HG03045 (cell line): ENCODE results near the gene GSAP.

Experiments used
- ATAC-seq: cut with Tn5 transposase; IDR thresholded peaks from one replicate; pipeline ENCODE4 v1.9.1; 2021; ENCODE audit warnings: mild to moderate bottlenecking, moderate library complexity; ENCODE audit not compliant: unreplicated experiment

The GSAP gene

DNA sequence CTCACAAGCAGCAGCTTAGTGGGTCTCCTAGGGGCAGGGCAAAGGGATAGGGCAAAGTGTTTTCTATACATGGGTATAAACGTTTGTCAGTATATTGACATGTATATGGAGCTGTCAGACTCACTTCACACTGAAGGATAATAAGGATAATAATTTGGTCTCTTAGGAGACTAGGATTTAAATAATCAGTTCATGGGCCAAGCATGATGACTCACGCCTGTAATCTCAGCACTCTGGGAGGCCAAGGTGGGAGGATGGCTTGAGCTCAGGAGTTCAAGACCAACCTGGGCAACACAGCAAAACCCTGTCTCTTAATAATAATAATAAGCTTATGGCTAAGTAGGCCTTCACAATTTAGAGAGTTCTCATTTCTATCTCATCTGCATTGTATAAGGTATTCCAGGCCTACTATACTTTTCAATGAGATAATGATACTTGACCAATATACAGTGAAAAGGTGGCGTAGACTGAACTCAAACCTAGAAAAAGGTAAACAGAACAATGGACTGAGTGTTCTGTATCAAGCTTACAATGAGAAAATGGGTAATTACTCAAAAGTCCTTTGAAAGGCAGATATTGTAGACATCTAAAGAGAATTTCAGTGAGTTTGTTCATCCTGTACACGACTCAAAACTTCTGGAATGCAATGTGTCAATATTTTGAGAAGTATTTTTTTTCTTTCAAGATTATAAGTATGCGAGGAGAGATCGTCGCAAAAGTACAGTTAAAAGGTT, 7.0 kb downstream of the GSAP start:
- no peak for ATAC-seq

DNA sequence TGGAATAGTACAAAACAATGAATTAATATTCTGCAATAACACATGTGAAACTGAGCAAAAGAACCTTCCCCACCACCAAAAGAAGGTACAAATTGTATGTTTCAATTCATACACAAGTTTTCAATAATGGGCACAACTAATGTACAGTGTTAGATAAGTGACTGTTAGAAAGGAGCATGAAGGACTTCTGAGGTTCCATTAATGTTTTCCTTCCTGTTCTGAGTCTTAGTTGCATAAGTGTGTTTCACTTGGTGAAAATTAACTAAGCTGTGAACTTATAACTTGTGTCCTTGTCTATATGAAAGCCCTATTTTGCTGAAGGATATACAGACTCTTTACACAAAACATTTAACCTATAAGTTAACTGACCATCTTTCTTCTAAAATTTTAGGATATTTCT, 8.2 kb downstream of the GSAP start:
- ATAC-seq = no peak

DNA sequence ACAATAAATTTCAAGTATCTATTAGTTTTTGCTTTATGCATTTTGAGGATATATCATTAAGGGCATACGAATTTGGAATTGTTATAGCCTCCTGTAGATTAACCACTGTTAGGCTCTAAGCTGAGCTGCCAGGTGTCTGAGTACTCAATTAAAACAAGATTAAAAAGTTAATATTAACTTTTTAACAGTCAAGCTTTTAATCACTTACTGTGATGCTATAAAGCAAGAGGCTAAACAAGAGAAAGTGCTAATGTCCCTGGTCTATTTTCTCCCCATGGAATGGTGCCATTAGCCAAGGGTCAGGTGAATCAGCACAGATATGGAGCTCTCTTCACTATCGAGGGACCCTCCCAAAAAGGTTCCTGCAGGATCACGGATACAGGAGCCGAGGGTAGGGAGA, 9.7 kb downstream of the GSAP start:
- ATAC-seq = no peak

DNA sequence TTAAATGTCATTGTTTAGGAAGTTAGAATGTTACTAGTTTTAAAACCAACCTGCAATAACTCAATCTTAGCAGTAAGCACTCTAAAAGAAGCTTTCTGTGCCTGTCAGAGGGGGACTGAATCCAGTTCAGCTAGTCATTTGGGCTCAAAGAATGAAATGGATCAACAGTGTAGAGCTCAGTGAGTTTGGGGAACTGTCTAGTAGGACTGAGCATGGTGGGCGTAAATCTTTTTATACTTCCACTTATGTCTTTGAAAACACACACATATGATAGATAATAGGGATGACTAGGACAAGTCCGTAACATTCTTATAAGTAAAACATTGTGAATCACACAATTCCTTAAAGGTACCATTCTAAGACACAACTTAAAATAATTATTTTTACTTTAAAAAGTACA, 11.5 kb downstream of the GSAP start:
- ATAC-seq = no peak

DNA sequence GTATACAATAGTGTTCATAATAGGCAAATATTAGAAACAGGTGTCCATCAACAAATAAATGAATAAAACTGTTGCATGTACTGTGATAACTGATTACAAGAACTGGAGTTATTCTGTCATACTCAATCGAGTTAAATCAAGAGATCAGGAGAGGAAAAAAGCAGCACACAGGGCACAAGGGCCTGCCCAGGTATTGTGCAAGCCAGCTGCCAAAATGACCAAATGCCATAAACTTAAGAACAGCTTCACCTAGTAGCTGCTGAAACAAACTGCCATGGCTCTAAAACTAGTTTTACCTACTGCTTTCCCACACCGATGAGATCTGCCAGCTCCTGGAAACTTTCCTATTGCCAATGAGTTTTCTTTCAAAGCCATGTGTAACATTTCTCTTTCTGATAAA, 12.2 kb downstream of the GSAP start:
- no peak for ATAC-seq

DNA sequence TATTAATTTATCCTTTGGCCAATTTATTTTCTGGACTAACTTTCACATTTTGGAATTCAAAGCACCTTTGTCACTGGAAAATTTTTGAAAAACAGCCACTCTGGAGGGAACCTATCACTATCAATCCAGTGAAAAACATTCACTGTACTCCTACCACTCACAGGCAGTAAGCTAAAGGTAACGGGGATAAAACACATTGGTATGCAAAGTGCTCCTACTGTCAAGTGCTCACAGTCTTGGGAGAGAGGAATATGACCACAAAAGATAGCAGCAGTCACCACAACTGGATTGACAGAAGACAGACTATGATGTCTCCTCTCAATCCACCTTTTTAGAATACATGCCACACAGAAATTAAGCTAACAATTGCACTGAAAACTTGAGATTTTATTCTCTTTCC, 13.3 kb downstream of the GSAP start:
- ATAC-seq = no peak

DNA sequence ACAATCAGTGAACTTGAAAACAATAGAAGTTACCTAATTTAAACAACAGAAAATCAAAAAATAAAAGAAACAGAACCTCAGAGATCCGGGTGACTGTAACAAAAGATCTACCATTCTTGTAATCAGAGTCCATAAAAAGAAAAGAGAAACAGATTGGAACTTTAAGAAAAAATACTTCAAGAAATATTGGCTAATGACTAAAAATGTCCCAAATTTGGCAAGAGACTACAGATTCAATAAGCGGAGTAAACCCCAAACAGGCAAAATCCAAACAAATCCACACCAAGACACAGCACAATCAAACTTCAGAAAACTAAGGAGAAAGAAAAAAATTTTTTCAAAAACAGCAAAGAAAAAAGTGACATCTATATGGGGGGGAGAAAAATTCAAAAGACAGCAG, 15.1 kb downstream of the GSAP start:
- no peak for ATAC-seq

DNA sequence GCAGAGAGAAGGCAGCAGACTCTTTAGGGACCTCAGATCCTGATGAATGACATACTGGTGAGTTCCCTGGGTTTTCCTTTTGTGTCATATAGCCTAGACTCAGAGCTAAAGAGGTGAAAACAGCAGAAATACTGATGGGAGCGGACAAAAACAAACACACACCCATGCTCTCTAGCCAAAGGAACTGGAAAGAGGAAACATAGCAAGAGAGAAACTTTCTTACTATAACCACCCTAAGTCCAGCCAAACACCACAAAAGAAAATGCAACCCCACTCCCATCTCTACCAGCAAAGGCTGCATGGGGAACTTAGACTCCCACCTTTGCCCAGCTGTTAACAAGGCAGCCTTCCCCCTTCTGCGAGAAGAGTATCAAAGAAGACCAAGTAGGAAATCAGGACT, 16.3 kb downstream of the GSAP start:
- ATAC-seq = no peak

DNA sequence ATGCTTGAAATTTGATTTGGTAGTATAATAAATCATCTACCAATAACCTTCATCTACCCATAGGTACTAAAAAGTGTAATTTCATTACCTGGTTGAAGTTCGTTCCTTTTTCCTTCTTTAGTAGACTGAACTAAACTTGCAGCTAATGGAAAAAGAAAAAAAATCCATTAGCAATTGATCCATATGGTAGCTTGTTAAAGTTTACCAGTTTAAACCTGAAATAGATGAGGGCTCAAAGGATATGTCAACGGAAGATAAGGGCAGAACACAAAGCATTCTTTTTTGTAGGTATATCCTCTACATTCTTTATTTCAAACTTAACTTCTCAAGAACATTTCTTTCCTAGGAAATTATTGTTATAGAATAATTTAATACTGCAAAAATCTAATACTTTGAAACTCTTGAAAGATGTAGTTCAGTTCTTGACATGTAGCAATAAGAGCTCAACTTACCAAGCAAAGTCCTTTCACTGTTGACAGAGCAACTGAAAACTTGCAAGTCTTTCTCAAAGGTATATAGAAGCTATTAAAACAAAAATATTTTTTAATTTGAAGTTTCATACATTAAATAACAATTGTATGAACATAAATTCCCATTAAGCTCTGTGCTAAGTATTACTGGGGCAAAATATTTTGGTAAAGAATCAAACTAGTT, 19.1 kb downstream of the GSAP start:
- ATAC-seq = no peak

DNA sequence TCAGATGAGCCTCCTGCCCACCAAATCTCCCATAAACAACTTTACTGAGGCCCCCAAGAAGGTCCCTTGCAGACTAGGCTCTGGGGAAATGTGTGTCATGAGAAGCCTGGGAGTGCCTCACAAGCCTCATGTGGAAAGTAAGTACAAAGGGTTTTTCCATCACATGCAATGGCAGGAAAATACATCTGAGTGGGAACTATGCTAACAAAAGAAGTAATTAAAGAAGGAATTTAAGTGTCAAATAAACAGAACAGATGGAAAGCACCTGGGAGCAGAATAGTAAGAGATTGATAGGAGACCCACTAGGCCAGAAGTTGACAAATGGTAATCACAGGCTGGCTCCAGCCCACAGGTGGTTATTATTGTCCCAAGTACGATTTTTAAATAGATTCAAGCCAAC, 20.5 kb downstream of the GSAP start:
- no peak for ATAC-seq

DNA sequence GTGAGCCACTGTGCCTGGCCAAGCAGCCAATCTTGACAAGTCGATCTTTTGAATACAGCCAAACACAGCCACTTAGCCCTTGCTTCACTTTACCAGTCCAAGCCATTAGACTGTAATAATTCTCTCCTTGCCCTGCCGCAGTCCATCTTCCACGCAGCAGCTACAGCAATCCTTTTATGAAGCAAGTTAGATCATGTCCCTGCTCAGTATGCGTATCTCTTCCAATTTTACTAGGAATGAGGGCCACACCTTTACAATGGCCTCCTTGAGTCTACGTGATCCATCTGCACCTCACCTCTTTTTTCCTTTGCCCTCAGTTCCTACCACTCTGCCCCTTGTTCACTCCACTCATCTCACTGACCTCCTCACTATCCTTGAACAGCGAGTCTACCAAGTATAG, 22.2 kb downstream of the GSAP start:
- no peak for ATAC-seq

DNA sequence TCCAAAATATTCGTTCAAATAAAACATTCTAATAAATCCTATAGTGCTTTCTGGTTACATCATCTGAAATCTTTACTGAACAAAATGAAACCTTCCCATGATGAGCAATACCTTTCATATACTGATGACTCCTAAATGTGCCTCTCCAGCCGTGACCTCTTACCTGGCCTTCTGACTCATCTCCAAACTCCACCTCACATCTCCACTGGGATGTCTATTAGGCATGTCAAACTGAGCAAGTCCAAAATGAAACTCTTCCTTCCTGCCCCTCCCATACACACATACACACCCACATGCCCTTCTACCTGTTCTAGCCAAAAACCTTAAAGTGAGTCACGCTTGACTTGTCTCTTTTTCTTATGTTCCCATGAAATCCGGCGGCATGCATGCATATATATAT, 22.9 kb downstream of the GSAP start:
- ATAC-seq = peak; percentile 90

DNA sequence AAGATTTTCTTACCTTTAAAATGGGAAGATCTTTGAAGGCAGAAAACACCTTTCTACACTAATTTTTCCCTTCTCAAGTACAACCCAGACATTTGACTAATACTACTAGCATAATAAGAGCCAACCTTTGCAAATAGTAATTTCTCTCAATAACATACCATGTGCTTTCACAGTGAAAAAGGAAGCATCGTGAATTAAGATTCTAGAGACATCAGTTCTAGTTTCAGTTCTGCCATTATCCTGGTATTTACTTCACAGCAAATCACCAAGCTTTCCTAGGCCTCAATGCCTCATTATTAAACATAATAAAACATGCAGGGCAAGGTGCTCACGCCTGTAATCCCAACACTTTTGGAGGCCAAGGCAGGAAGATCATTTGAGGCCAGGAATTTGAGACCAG, 24.9 kb downstream of the GSAP start:
- ATAC-seq = no peak

DNA sequence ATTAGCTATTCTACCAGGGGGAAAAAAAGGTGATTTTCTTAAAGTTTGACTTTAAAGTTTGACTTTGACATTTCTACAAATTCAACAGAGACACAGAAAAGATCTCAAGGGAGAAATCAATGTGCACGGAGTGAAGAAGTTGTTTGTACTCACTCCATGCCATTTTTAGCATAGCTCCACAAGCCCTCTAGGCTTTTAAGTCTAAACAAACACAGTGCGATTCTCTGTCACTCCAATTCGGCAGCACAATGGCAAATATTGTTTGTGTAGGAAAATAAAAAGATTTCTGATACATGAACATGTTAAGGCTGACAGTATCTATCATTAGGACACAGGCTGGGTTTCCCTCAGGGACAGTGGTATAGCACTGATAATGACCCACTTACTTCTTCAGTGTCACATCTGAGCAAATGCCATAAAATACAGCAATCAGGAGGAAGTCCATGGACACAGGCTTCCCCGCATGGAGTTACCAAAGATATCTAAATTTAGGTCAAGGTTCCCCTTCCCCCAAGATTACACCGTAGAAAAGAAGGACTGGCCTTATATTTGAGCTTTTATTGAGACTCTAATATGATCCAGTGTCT, 28.0 kb downstream of the GSAP start:
- no peak for ATAC-seq

DNA sequence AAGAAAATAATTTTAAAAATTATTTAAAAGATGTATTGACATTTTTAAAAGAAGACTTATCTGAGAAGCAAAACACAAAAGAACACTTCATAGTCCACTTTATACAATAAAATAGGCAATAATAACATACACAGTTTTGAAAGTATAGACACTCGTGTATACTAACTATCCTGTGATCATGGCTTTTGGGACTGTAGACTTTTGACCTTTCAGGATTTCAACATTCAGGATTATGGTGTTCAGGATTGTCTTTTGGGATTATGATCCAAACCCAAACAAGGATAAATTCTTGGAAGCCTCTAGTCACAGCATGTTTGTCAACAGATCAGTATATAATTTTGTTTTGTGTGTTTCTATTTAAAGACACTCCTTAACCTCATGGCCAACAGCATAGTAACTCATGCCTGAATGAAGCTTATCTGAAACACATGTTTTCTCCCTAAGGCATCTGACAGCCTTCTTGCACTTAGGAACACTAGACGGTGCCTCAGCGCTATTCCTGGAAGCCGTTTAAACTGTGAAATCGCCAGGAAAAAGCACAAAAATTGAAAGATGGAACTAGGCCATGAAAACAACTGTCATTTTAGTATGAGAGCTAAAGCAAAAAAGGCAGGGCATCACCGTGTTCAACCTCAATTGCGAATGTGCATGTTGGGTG, 29.9 kb downstream of the GSAP start:
- no peak for ATAC-seq

DNA sequence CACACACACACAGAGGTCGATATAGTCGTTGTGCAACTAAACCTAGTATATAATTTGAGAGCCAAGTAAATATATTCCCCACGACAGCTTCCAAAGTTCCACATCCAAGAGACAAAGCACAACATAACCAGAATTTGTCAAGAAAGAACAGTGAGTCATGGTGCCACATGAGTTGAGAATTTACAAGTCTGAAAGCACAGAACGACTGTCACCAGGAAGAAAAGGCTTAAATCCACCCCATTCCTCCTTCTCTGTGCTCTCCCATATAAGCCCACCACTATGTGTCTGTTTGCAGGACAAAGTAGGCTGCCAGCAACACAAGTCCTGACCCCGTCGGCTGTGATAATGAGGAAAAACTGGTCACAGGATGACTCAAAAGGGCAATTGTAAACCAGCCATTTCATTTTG, 32.8 kb downstream of the GSAP start:
- ATAC-seq = no peak

DNA sequence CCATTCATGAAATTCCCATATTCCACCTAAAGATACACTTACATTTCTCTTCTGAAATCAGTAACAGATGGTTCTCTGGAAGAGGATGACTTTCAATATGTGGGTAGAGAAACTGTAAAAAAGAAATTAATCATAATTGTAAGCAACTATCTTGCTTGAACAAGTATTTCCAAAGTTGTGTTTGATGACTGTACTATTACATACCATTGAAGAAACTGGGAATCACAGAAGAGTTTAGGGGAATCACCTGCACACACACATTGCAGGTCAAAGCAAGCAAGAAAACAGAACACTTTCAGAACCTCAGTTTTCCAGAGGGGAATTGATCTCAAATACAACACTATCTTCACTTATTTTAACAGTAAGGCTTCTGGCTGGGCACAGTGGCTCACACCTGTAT, 33.6 kb downstream of the GSAP start:
- ATAC-seq = no peak

DNA sequence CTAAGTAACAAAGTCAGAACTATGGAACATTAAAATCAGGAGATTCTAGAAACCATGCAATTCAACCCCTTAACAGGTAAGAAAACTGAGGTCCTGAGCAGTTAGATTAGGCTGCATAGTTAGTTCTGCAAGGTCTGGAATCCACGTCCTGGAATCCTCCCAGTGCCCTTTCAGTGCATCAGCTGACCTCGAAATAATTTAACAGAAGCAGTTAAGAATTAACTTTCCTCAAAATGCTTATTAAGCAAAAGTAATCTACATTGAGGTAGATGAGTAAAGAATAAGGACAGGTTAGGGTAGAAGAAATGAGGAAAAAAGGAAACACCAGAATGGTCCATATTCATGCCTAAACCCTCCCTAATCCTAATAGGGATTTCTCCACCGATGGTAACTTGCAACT, 37.6 kb downstream of the GSAP start:
- no peak for ATAC-seq

DNA sequence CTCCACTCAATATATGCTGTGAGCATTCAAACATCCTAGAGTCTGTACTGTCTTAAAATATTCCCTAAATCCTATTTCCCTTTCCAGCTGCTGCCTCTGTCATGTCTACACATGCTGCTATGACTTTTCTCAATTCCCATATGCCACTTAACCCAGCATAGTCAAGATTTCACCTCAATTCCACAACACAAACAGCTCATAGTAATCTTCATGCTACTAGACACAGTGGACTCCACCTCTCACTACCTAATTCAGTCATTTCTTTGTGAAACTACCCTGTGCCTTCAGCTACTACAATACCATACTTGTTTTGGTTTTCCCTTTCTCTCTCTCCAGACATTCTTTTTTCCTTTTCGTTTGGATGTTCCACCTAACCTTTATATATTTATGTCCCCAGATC, 45.5 kb downstream of the GSAP start:
- peak; percentile 75 for ATAC-seq

DNA sequence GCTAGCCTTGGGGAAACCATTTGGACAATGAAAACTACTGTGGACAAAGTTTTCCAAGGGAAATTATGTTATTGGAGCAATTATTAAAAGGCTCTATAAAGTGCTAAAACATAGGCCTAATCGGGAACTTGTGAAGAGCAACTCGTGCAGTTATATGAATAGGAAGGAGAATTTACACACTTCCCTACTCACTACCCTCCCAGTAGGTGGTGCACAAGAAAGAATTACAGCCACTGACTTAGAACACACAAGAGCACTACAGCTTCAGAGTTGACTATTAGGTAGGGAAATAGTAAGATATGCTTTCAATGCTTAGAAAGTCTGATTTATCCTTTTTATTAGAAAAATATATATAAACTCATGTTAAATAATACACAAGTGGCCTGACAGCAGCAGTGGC, 47.2 kb downstream of the GSAP start:
- ATAC-seq = no peak

DNA sequence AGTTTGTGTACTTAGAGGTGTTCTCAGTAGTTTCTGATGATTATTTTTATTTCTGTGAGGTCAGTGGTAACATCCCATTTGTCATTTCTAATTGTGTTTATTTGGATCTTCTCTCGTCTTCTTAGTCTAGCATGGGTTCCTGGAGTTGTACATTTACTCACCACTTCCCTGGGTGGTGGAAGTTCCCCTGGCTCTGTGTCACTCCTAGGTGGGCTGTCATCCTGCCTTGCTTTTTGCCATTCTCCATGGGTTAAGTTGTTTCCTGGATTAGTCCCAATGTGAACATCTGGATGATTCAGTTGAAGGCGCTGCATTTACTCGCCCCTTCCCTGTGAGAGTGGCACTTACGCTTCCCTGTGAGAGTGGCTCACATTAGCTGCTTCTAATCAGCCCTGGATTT, 48.2 kb downstream of the GSAP start:
- ATAC-seq = no peak

DNA sequence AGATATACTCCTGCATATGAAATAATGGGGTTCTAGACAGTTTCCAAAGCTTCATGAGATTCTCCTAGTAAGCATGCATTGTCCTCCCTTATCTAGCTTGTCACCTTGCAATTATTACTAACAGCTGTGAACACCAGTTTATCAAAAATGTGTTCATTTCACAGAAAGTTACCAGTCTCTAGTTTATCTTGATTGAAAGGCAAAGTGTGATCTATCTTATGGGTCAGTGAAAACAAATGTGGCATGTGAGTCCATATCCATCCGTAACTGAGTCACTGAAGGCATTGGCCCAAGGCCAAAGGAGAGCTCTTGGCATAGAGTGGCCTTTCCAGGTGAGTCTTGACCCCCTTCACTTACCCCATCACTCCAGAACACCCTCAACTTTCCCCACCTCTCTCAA, 53.2 kb downstream of the GSAP start:
- ATAC-seq = no peak
